ENCODE measurements around the gene SSBP3.
A peak's percentile ranks its signal among the peaks of the same experiment; 100 is the strongest.

SSBP3 gene

GRCh38 chr1:54375712-54376429, 30.3 kb downstream of the SSBP3 start:
- H3K27me3 ChIP-seq (ENCODE audit: insufficient read depth, low read length, poor library complexity): no peaks in the 10 kb centered on the region
- DNase-seq: no peak
- H3K9ac ChIP-seq (ENCODE audit: low read depth, low read length): no peak overlapping the region
- H3K9me3 ChIP-seq (ENCODE audit: insufficient read depth, low read length, severe bottlenecking): no peaks in the 10 kb centered on the region
- no peak overlapping the region for H3K4me3 ChIP-seq (ENCODE audit: low read depth in 1 of 2, low read length in 2 of 2)
- H3K27ac ChIP-seq (ENCODE audit: low read length): peak overlapping the region; percentile 10; the same call in 1 of the 2 replicates
- no peak for ATAC-seq (ENCODE audit: insufficient read depth, low read depth)
- H4K20me1 ChIP-seq (ENCODE audit: insufficient read depth, low read length): peaks cover 96% of the 10 kb centered on the region
- no peak overlapping the region for H3K4me2 ChIP-seq (ENCODE audit: insufficient read depth, low read length)
- TF ChIP-seq EZH2 (IDR thresholded peaks at IDR 0.05; ENCODE audit: borderline replicate concordance, low read depth, low read length, severe bottlenecking) (no peak), CTCF (IDR thresholded peaks at IDR 0.05; ENCODE audit: borderline replicate concordance, extremely low read depth, low read length, poor library complexity, severe bottlenecking) (peak; percentile 18)
- H2AFZ ChIP-seq (ENCODE audit: low read depth, low read length): no peak overlapping the region
- H3K36me3 ChIP-seq (ENCODE audit: insufficient read depth, low read length): peaks cover 72% of the 10 kb centered on the region
- H3K79me2 ChIP-seq (ENCODE audit: insufficient read depth, low read length): peaks cover 100% of the 10 kb centered on the region
- no peaks in the 10 kb centered on the region for H3K4me1 ChIP-seq (ENCODE audit: insufficient read depth, low read length)

- no peak overlapping the region for H3K27ac ChIP-seq (ENCODE audit: low read length)
- DNase-seq (no peak), ATAC-seq (ENCODE audit: insufficient read depth, low read depth) (no peak)
- peaks cover 71% of the 10 kb centered on the region for H3K36me3 ChIP-seq (ENCODE audit: insufficient read depth, low read length)
- peaks cover 96% of the 10 kb centered on the region for H4K20me1 ChIP-seq (ENCODE audit: insufficient read depth, low read length)
- no peaks in the 10 kb centered on the region for H3K4me1 ChIP-seq (ENCODE audit: insufficient read depth, low read length)
- no peak overlapping the region for H3K9ac ChIP-seq (ENCODE audit: low read depth, low read length)
- H3K27me3 ChIP-seq (ENCODE audit: insufficient read depth, low read length, poor library complexity): no peaks in the 10 kb centered on the region
- H2AFZ ChIP-seq (ENCODE audit: low read depth, low read length): no peak overlapping the region
- H3K4me3 ChIP-seq (ENCODE audit: low read depth in 1 of 2, low read length in 2 of 2): no peak overlapping the region
- H3K9me3 ChIP-seq (ENCODE audit: insufficient read depth, low read length, severe bottlenecking): no peaks in the 10 kb centered on the region
- H3K79me2 ChIP-seq (ENCODE audit: insufficient read depth, low read length): peaks cover 100% of the 10 kb centered on the region
- H3K4me2 ChIP-seq (ENCODE audit: insufficient read depth, low read length): no peak overlapping the region
- TF ChIP-seq CTCF (IDR thresholded peaks at IDR 0.05; ENCODE audit: borderline replicate concordance, extremely low read depth, low read length, poor library complexity, severe bottlenecking): no peak
- no peak for TF ChIP-seq EZH2 (IDR thresholded peaks at IDR 0.05; ENCODE audit: borderline replicate concordance, low read depth, low read length, severe bottlenecking)
These were observed 30.9 kb downstream of the SSBP3 start for GRCh38 chr1:54375298-54375697.

GRCh38 chr1:54374766-54375165, 31.4 kb downstream of the SSBP3 start:
- ATAC-seq (ENCODE audit: insufficient read depth, low read depth): no peak
- H3K4me1 ChIP-seq (ENCODE audit: insufficient read depth, low read length): no peaks in the 10 kb centered on the region
- H3K4me2 ChIP-seq (ENCODE audit: insufficient read depth, low read length): no peak overlapping the region
- no peak overlapping the region for H3K9ac ChIP-seq (ENCODE audit: low read depth, low read length)
- no peak overlapping the region for H3K4me3 ChIP-seq (ENCODE audit: low read depth in 1 of 2, low read length in 2 of 2)
- H3K9me3 ChIP-seq (ENCODE audit: insufficient read depth, low read length, severe bottlenecking): no peaks in the 10 kb centered on the region
- H3K79me2 ChIP-seq (ENCODE audit: insufficient read depth, low read length): peaks cover 100% of the 10 kb centered on the region
- no peak for DNase-seq
- no peak overlapping the region for H3K27ac ChIP-seq (ENCODE audit: low read length)
- peaks cover 96% of the 10 kb centered on the region for H4K20me1 ChIP-seq (ENCODE audit: insufficient read depth, low read length)
- H2AFZ ChIP-seq (ENCODE audit: low read depth, low read length): no peak overlapping the region
- H3K27me3 ChIP-seq (ENCODE audit: insufficient read depth, low read length, poor library complexity): no peaks in the 10 kb centered on the region
- no peak for TF ChIP-seq CTCF (IDR thresholded peaks at IDR 0.05; ENCODE audit: borderline replicate concordance, extremely low read depth, low read length, poor library complexity, severe bottlenecking)
- no peak for TF ChIP-seq EZH2 (IDR thresholded peaks at IDR 0.05; ENCODE audit: borderline replicate concordance, low read depth, low read length, severe bottlenecking)
- peaks cover 71% of the 10 kb centered on the region for H3K36me3 ChIP-seq (ENCODE audit: insufficient read depth, low read length)

Data from DND-41 (cell line).